ENCODE results near the gene FAM53A.

- TF ChIP-seq ZC3H11A (IDR thresholded peaks at IDR 0.05) (no peak), ZFP36 (IDR thresholded peaks at IDR 0.05; ENCODE audit: borderline replicate concordance, partially characterized antibody) (no peak), NFE2L2 (conservative IDR thresholded peaks at IDR 0.05; ENCODE audit: low read length) (no peak), KDM5A (IDR thresholded peaks at IDR 0.05) (no peak), CTCF (IDR thresholded peaks at IDR 0.05) (no peak), CEBPB (IDR thresholded peaks at IDR 0.05) (no peak)
Observed at GRCh38 chr4:1663549-1663948, 20.6 kb downstream of the FAM53A start.

Data from A549 (cell line).